DOHH2 (cell line): ENCODE data around the gene SIRT6.

Experiments
- CTCF ChIP-seq: fragments of 200-600 bp; sonication (generic); IDR thresholded peaks from one replicate; pipeline ENCODE4 v1.5.1; 2014; ENCODE audit warnings: antibody characterized with exemption, mild to moderate bottlenecking, low read depth, low read length; ENCODE audit not compliant: poor library complexity, severe bottlenecking
- EZH2phosphoT487 ChIP-seq: fragments of 200-600 bp; sonication (generic); IDR thresholded peaks from 2 replicates; pipeline ENCODE4 v1.6.1; 2017; ENCODE audit warnings: borderline replicate concordance, mild to moderate bottlenecking, antibody characterized with exemption, low read length, moderate library complexity, mixed read lengths

- TF ChIP-seq CTCF (no peak), EZH2phosphoT487 (no peak)
Observed at GRCh38 chr19:4157164-4157563, 25.2 kb downstream of the SIRT6 start.
